GM12878 (cell line): ENCODE data around the gene TM4SF4. TPM values are rescaled to one million over a fixed set of nuclear protein-coding genes. Genes with fewer than 3 reads are reported as not detected.

Source experiments
- ATAC-seq: fragments of 200-7000 bp; cut with Tn5 transposase; 3 replicates; pipeline ENCODE4 v1.9.1; 2020; ENCODE audit warnings: mild to moderate bottlenecking, moderate library complexity
- BruUV-seq: library from RNA; stranded (reverse); fragments of 400-500 nt; replicated peaks from 2 replicates; lab custom pipeline; 2021; lab: Mats Ljungman, UMichigan
- CTCF ChIA-PET: fragments of 300-600 bp; sonication (Branson Sonifier 250); formaldehyde crosslinking; extraction: SDS; loops from one replicate; lab custom pipeline; 2021; ENCODE audit warnings: inconsistent platforms; lab: Yijun Ruan, JAX
- POLR2A ChIA-PET: fragments of 350-600 bp; formaldehyde crosslinking; extraction: SDS; loops from one replicate; lab custom pipeline; 2021; ENCODE audit warnings: inconsistent platforms; lab: Charles Lee
- RAD21 ChIA-PET: fragments of 300-600 bp; sonication (Branson Sonifier 250); formaldehyde crosslinking; loops from one replicate; lab custom pipeline; 2023; ENCODE audit warnings: antibody characterized with exemption; ENCODE audit not compliant: unreplicated experiment; lab: Charles Lee
- SMC1A ChIA-PET: fragments of 300-600 bp; sonication (Branson Sonifier 250); formaldehyde crosslinking; loops from one replicate; lab custom pipeline; 2023; ENCODE audit not compliant: unreplicated experiment, uncharacterized antibody; lab: Charles Lee
- DNase-seq: peaks from one replicate; pipeline ENCODE4 v3.0.0-alpha.2; 2011; ENCODE audit warnings: low read depth, low spot score
- FAIRE-seq: peaks from 3 replicates; lab custom pipeline; 2011; peaks lifted over from hg19 to GRCh38; lab: Jason Lieb, UNC
- H2AFZ ChIP-seq: 2 replicates; pipeline ENCODE4 v1.6.0; 2011; ENCODE audit warnings: low read depth, low read length, control low read depth; ENCODE audit not compliant: control insufficient read depth
- H3K27ac ChIP-seq: 2 replicates; pipeline ENCODE4 v1.5.1; 2011; ENCODE audit warnings: control low read depth; ENCODE audit not compliant: control insufficient read depth, insufficient read depth
- H3K27me3 ChIP-seq, 2 experiments: replicated peaks in 1 of 2; 2 replicates each; pipeline versions ENCODE4 v1.6.0 to v1.6.1; 2011; ENCODE audit warnings: low read length in 1 of 2; ENCODE audit not compliant: control insufficient read depth in 2 of 2, insufficient read depth in 2 of 2
- H3K36me3 ChIP-seq, 2 experiments: 2 replicates each; pipeline ENCODE4 v1.5.1; 2011; ENCODE audit warnings: low read length in 1 of 2; ENCODE audit not compliant: control insufficient read depth in 2 of 2, insufficient read depth in 2 of 2
- H3K4me1 ChIP-seq: 2 replicates; pipeline ENCODE4 v1.6.1; 2011; ENCODE audit warnings: mild to moderate bottlenecking, low read length, moderate library complexity, mixed read lengths; ENCODE audit not compliant: control insufficient read depth, insufficient read depth
- H3K4me2 ChIP-seq: 2 replicates; pipeline ENCODE4 v1.6.0; 2011; ENCODE audit warnings: control low read depth; ENCODE audit not compliant: control insufficient read depth, insufficient read depth
- H3K4me3 ChIP-seq: fragments of 200-600 bp; sonication (generic); 2 replicates; pipeline ENCODE4 v1.5.1; 2016
- H3K79me2 ChIP-seq: 2 replicates; pipeline ENCODE4 v1.6.0; 2011; ENCODE audit warnings: low read length; ENCODE audit not compliant: control insufficient read depth, insufficient read depth
- H3K9ac ChIP-seq: 2 replicates; pipeline ENCODE4 v1.8.0; 2011; ENCODE audit warnings: low read length, control low read depth, mixed read lengths; ENCODE audit not compliant: control insufficient read depth, insufficient read depth
- H3K9me3 ChIP-seq: replicated peaks from 3 replicates; pipeline ENCODE4 v1.5.1; 2011; ENCODE audit warnings: mild to moderate bottlenecking, low read length; ENCODE audit not compliant: control insufficient read depth, insufficient read depth
- H4K20me1 ChIP-seq: 2 replicates; pipeline ENCODE4 v1.6.0; 2011; ENCODE audit not compliant: control insufficient read depth, insufficient read depth
- CHD4 ChIP-seq: fragments of 200-600 bp; sonication (generic); IDR thresholded peaks from 2 replicates; pipeline ENCODE4 v1.6.1; 2016; ENCODE audit warnings: mild to moderate bottlenecking
- E2F4 ChIP-seq: IDR thresholded peaks from 2 replicates; pipeline ENCODE4 v1.6.1; 2012; ENCODE audit warnings: low read depth, low read length, improper control_type of control experiment
- GABPA ChIP-seq: IDR thresholded peaks from 2 replicates; pipeline ENCODE4 v1.6.1; 2014; ENCODE audit warnings: antibody characterized with exemption, low read depth, mild to moderate bottlenecking, inconsistent platforms
- IRF5 ChIP-seq: fragments of 450-650 bp; IDR thresholded peaks from 2 replicates; pipeline ENCODE4 v1.6.1; 2017; ENCODE audit warnings: borderline replicate concordance
- MTA2 ChIP-seq: fragments of 450-650 bp; IDR thresholded peaks from 2 replicates; pipeline ENCODE4 v1.6.1; 2016; ENCODE audit warnings: low read depth, mild to moderate bottlenecking, moderate library complexity
- NRF1 ChIP-seq: conservative IDR thresholded peaks from 2 replicates; pipeline ENCODE4 v1.6.1; 2011; ENCODE audit warnings: mild to moderate bottlenecking, low read depth, low read length, improper control_type of control experiment
- SMAD1 ChIP-seq: fragments of 450-650 bp; IDR thresholded peaks from 2 replicates; pipeline ENCODE4 v1.6.1; 2018; ENCODE audit warnings: mild to moderate bottlenecking, low read depth; ENCODE audit not compliant: partially characterized antibody
- TCF7 ChIP-seq: IDR thresholded peaks from 2 replicates; pipeline ENCODE4 v1.6.1; 2014; ENCODE audit warnings: antibody characterized with exemption, borderline replicate concordance
- ZBTB40 ChIP-seq: fragments of 450-650 bp; IDR thresholded peaks from 2 replicates; pipeline ENCODE4 v1.6.1; 2016; ENCODE audit warnings: mild to moderate bottlenecking, moderate library complexity, borderline replicate concordance
- WGBS: methylation state at CpG from one replicate; pipeline ENCODE4 v1.1.6; 2016; ENCODE audit warnings: low lambda C conversion rate; ENCODE audit not compliant: insufficient replicate concordance, insufficient coverage; ENCODE audit errors: missing lambda C conversion rate; 5-methylcytosine and 5-hydroxymethylcytosine counted together
- in situ Hi-C: fragments of 300-500 bp; cut with MboI; formaldehyde crosslinking; loops from 9 replicates; pipeline ENCODE4 v1.14.3; 2018; ENCODE audit warnings: mixed read lengths
- intact Hi-C: fragments of 100-400 bp; cut with micrococcal nuclease; formaldehyde crosslinking; loops from one replicate; pipeline ENCODE4 v1.14.2; 2022; ENCODE audit not compliant: unreplicated experiment
- polyA plus RNA-seq, 11 experiments: library from polyadenylated mRNA; depleted of rRNA in 4 of 11; unstranded in 6 of 11; stranded (reverse) in 5 of 11; fragments of >200 nt; fragmentation: Nextera tagmentation in 4 of 11; fragmentation: Illumina TruSeq in 1 of 11; extraction: Ambion mirVana in 4 of 11; extraction: Trizol in 1 of 11; gene quantifications; 1 replicate in 1 of 11; 2 replicates in 10 of 11; pipeline versions ENCODE4 v1.2.1 to v1.2.3, GENCODE V29; 2011 to 2016; ENCODE audit warnings: inconsistent platforms in 2 of 11, missing spikeins in 2 of 11, low read depth in 1 of 11
- total RNA-seq, 4 experiments: library from RNA; depleted of rRNA in 3 of 4; stranded (reverse); fragments of >200 nt in 3 of 4; fragmentation: Illumina TruSeq in 1 of 4; extraction: Trizol in 1 of 4; gene quantifications; 2 replicates each; pipeline versions ENCODE4 v1.2.1 to v1.2.3, GENCODE V29; 2013 to 2021

Gene TM4SF4
- total and polyA plus RNA-seq, 10 of the 15 experiments (the other 5 are each of a cell fraction or from before 2014, with no cell fraction given): 0.06 to 1.3 TPM; not detected in 8

- ATAC-seq: no peak
Measured at GRCh38 chr3:149460117-149460516, 14.4 kb upstream of the TM4SF4 start.

More at GRCh38 chr3:149460117-149460516, 14.4 kb upstream of the TM4SF4 start:
- SMC1A ChIA-PET: interaction anchor here (1.2 to 1.8 kb wide), 3 partner anchors 10 to 19 kb away, joined by 4 to 5 read pairs (median 5); no protein-coding TSS in a partner anchor
- WGBS: 0% methylated on average over 1 of the region's 1 CpG
- RAD21 ChIA-PET: interaction anchor here (0.9 kb wide), 1 partner anchor 20 kb away, joined by 3 read pairs; no protein-coding TSS in a partner anchor
- Histone ChIP-seq H3K27ac (no peak overlapping the region), H4K20me1 (no peaks in the 10 kb centered on the region), H3K4me1 (no peaks in the 10 kb centered on the region), H2AFZ (no peak overlapping the region), H3K36me3 (no peaks in the 10 kb centered on the region), H3K79me2 (no peaks in the 10 kb centered on the region), H3K9ac (no peak overlapping the region), H3K4me3 (no peak overlapping the region), H3K4me2 (no peak overlapping the region), H3K27me3 (no peaks in the 10 kb centered on the region), H3K9me3 (no peaks in the 10 kb centered on the region)
- intact Hi-C loops (no loop called here), in situ Hi-C loops (no loop called here)
- CTCF ChIA-PET: interaction anchor here (0.6 to 1.5 kb wide), 4 partner anchors 10 to 20 kb away, joined by 3 to 5 read pairs (median 4); no protein-coding TSS in a partner anchor
- FAIRE-seq (no peak), DNase-seq (no peak)
- POLR2A ChIA-PET: no interaction called here
- no peak for TF ChIP-seq MTA2
- TF ChIP-seq NRF1: no peak
- TF ChIP-seq CHD4: no peak
- no peak for TF ChIP-seq SMAD1
- no peak for TF ChIP-seq TCF7
- no peak for TF ChIP-seq ZBTB40
- TF ChIP-seq E2F4: no peak
- TF ChIP-seq IRF5: no peak
- TF ChIP-seq GABPA: no peak
- no TSS peak for BruUV-seq
